Vagina (tissue), 2 donors: ENCODE results near the gene KIF19.

Experiments
- POLR2A ChIP-seq, 2 donors: fragments of 450-650 bp; IDR thresholded peaks; one replicate each; pipeline ENCODE4 v1.6.1; 2017; ENCODE audit warnings: antibody characterized with exemption in 2 of 2, mild to moderate bottlenecking in 2 of 2, moderate library complexity in 2 of 2
- POLR2AphosphoS5 ChIP-seq, 2 donors: sonication (generic); formaldehyde crosslinking; IDR thresholded peaks; one replicate each; pipeline ENCODE4 v1.9.0; 2017; ENCODE audit warnings: antibody characterized with exemption in 2 of 2, mild to moderate bottlenecking in 2 of 2, low read depth in 1 of 2; ENCODE audit not compliant: insufficient read depth in 1 of 2
- TF ChIP-seq, protein P1 (sequence below), 3 experiments: fragments of 450-650 bp in 2 of 3; fragments of 200-600 bp in 1 of 3; sonication (generic) in 1 of 3; IDR thresholded peaks; one replicate each; pipeline ENCODE4 v1.5.1; 2017 to 2019; ENCODE audit warnings: antibody characterized with exemption in 3 of 3, mild to moderate bottlenecking in 2 of 3, moderate library complexity in 2 of 3

DNA sequence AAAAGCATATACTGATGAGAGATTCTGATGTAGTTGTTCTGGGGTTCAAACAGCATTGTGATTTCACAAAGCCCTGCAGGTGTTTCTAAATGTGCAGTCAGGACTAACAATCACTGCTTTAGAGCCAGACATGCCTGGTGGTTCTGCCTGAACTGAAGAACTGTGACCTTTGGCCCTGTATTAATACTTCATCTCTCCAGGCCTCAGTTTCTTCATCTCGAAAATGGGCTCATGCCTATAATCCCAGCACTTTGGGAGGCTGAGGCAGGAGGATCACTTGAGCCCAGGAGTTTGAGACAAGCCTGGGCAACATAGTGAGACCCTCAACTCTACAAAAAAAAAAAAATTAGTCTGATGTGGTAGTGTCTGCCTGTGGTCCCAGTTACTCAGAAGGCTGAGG is 48.1 kb upstream of the KIF19 start:
- TF ChIP-seq, protein P1, sequence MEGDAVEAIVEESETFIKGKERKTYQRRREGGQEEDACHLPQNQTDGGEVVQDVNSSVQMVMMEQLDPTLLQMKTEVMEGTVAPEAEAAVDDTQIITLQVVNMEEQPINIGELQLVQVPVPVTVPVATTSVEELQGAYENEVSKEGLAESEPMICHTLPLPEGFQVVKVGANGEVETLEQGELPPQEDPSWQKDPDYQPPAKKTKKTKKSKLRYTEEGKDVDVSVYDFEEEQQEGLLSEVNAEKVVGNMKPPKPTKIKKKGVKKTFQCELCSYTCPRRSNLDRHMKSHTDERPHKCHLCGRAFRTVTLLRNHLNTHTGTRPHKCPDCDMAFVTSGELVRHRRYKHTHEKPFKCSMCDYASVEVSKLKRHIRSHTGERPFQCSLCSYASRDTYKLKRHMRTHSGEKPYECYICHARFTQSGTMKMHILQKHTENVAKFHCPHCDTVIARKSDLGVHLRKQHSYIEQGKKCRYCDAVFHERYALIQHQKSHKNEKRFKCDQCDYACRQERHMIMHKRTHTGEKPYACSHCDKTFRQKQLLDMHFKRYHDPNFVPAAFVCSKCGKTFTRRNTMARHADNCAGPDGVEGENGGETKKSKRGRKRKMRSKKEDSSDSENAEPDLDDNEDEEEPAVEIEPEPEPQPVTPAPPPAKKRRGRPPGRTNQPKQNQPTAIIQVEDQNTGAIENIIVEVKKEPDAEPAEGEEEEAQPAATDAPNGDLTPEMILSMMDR (IDR thresholded peaks at IDR 0.05): no peak
- TF ChIP-seq POLR2AphosphoS5 (IDR thresholded peaks at IDR 0.05; ENCODE audit: insufficient read depth in 1 of 2, low read depth in 1 of 2) (no peak), POLR2A (IDR thresholded peaks at IDR 0.05) (no peak)
